Measurements from ENCODE around the gene PDK1. TPM values are rescaled to one million over a fixed set of nuclear protein-coding genes. Genes with fewer than 3 reads are reported as not detected.

Gene PDK1
- total RNA-seq, 1 donor from 2014 or later = 14.6 TPM

GRCh38 chr2:172639823-172640222, 83.9 kb downstream of the PDK1 start:
- DNase-seq (ENCODE audit: low spot score) = no peak

- no peak for DNase-seq (ENCODE audit: low spot score)
Observed at GRCh38 chr2:172640389-172640788, 84.5 kb downstream of the PDK1 start.

- no peak for DNase-seq (ENCODE audit: low spot score)
Observed at GRCh38 chr2:172642301-172643020, 86.6 kb downstream of the PDK1 start.

- no peak for DNase-seq (ENCODE audit: low spot score)
Observed at GRCh38 chr2:172643142-172643541, 87.3 kb downstream of the PDK1 start.

GRCh38 chr2:172647439-172647838, 91.5 kb downstream of the PDK1 start:
- DNase-seq (ENCODE audit: low spot score) = no peak

GRCh38 chr2:172655091-172655837, 99.4 kb downstream of the PDK1 start:
- no peak for DNase-seq (ENCODE audit: low spot score)

GRCh38 chr2:172655838-172656573, 100.1 kb downstream of the PDK1 start:
- DNase-seq (ENCODE audit: low spot score) = no peak

Other genes with a start within 250 kb of the PDK1 start
- gene ITGA6, start 128.5 kb upstream of the PDK1 start, total RNA-seq = 71.6 TPM
- 10.4 TPM for gene RAPGEF4, start 179.8 kb downstream of the PDK1 start, total RNA-seq